B cell (primary cell): Measurements from ENCODE around the gene RTL1. TPM values are rescaled to one million over a fixed set of nuclear protein-coding genes. Genes with fewer than 3 reads are reported as not detected.

Source experiments
- ATAC-seq: fragments of 200-7000 bp; cut with Tn5 transposase; one replicate; pipeline ENCODE4 v1.10.0; 2021; ENCODE audit warnings: low read depth, mild to moderate bottlenecking, moderate number of reproducible peaks, moderate library complexity
- CTCF ChIA-PET: fragments of 350-600 bp; sonication (Branson Sonifier 250); formaldehyde crosslinking; loops from one replicate; lab custom pipeline; 2021; ENCODE audit warnings: antibody characterized with exemption, inconsistent platforms; lab: Charles Lee
- POLR2A ChIA-PET: fragments of 350-600 bp; sonication (Branson Sonifier 250); formaldehyde crosslinking; loops from one replicate; lab custom pipeline; 2021; ENCODE audit warnings: antibody characterized with exemption; lab: Charles Lee
- DNase-seq: peaks from one replicate; pipeline ENCODE4 v3.0.0; 2013
- H2AFZ ChIP-seq: 2 replicates; pipeline ENCODE4 v1.6.1; 2012; ENCODE audit warnings: mild to moderate bottlenecking, low read depth, low read length; ENCODE audit not compliant: insufficient read depth, poor library complexity, severe bottlenecking
- H3K27ac ChIP-seq, 2 donors: 1 replicate in 1 of 2; 2 replicates in 1 of 2; pipeline ENCODE4 v1.5.1; 2012 to 2013; ENCODE audit warnings: low read length in 2 of 2, mild to moderate bottlenecking in 2 of 2, moderate library complexity in 1 of 2
- H3K27me3 ChIP-seq, 4 experiments: fragments of 200-600 bp in 1 of 4; sonication (generic) in 1 of 4; replicated peaks in 1 of 4; 1 replicate in 2 of 4; 2 replicates in 2 of 4; pipeline versions ENCODE4 v1.6.1 to v1.7.0; 2013 to 2016; ENCODE audit warnings: low read length in 3 of 4, mild to moderate bottlenecking in 2 of 4, mixed read lengths in 1 of 4, moderate library complexity in 1 of 4; ENCODE audit not compliant: insufficient read depth in 4 of 4, control insufficient read depth in 3 of 4; ENCODE audit errors: control extremely low read depth in 1 of 4
- H3K36me3 ChIP-seq, 2 experiments: replicated peaks in 1 of 2; 1 replicate in 1 of 2; 2 replicates in 1 of 2; pipeline versions ENCODE4 v1.6.1 to v1.7.1; 2013; ENCODE audit warnings: low read length in 1 of 2; ENCODE audit not compliant: insufficient read depth in 2 of 2, control insufficient read depth in 1 of 2; ENCODE audit errors: control extremely low read depth in 1 of 2, extremely low read depth in 1 of 2
- H3K4me1 ChIP-seq, 2 donors: fragments of 200-600 bp in 1 of 2; sonication (generic) in 1 of 2; 1 replicate in 1 of 2; 2 replicates in 1 of 2; pipeline versions ENCODE4 v1.5.1 to v1.6.1; 2013 to 2017; ENCODE audit warnings: low read length in 2 of 2; ENCODE audit not compliant: control insufficient read depth in 2 of 2, insufficient read depth in 2 of 2
- H3K4me2 ChIP-seq: replicated peaks from 2 replicates; pipeline ENCODE3; 2012; ENCODE audit warnings: mild to moderate bottlenecking, low read depth, low read length; ENCODE audit not compliant: poor library complexity, severe bottlenecking
- H3K4me3 ChIP-seq, 5 experiments: fragments of 200-600 bp in 1 of 5; sonication (generic) in 1 of 5; 1 replicate in 3 of 5; 2 replicates in 2 of 5; pipeline versions ENCODE4 v1.5.1 to v1.7.0; 2011 to 2016; ENCODE audit warnings: low read length in 4 of 5, mild to moderate bottlenecking in 4 of 5, low read depth in 2 of 5, control low read depth in 1 of 5, moderate library complexity in 1 of 5; ENCODE audit not compliant: insufficient read depth in 1 of 5; ENCODE audit errors: control extremely low read depth in 1 of 5, extremely low read depth in 1 of 5
- H3K79me2 ChIP-seq: fragments of 200-600 bp; sonication (generic); one replicate; pipeline ENCODE4 v1.6.0; 2016; ENCODE audit warnings: low read length; ENCODE audit not compliant: control insufficient read depth, insufficient read depth
- H3K9ac ChIP-seq: fragments of 200-600 bp; sonication (generic); 2 replicates; pipeline ENCODE4 v1.6.1; 2017; ENCODE audit warnings: mild to moderate bottlenecking, low read length, moderate library complexity
- H3K9me3 ChIP-seq, 3 donors: one replicate each; pipeline versions ENCODE4 v1.6.1 to v1.7.1; 2013; ENCODE audit warnings: low read length in 2 of 3; ENCODE audit not compliant: control insufficient read depth in 2 of 3, insufficient read depth in 1 of 3; ENCODE audit errors: control extremely low read depth in 1 of 3
- H4K20me1 ChIP-seq: 2 replicates; pipeline ENCODE4 v1.6.0; 2012; ENCODE audit warnings: mild to moderate bottlenecking, low read length; ENCODE audit not compliant: insufficient read depth, control insufficient read depth, poor library complexity, severe bottlenecking
- H3K27ac Mint-ChIP-seq: one replicate; pipeline ENCODE4 v1.8.0; 2021; ENCODE audit warnings: mixed read lengths
- H3K27me3 Mint-ChIP-seq: one replicate; pipeline ENCODE4 v1.8.0; 2021; ENCODE audit warnings: mixed read lengths
- H3K4me1 Mint-ChIP-seq: one replicate; pipeline ENCODE4 v1.8.0; 2021; ENCODE audit warnings: mixed read lengths
- H3K4me3 Mint-ChIP-seq: one replicate; pipeline ENCODE4 v1.8.0; 2021; ENCODE audit warnings: mixed read lengths
- H3K9me3 Mint-ChIP-seq: one replicate; pipeline ENCODE4 v1.8.0; 2022; ENCODE audit warnings: mixed read lengths; ENCODE audit not compliant: insufficient read depth
- EZH2 ChIP-seq: IDR thresholded peaks from 2 replicates; pipeline ENCODE4 v1.6.1; 2012; ENCODE audit warnings: borderline replicate concordance, low read depth, mild to moderate bottlenecking, moderate library complexity, low read length; ENCODE audit not compliant: insufficient read depth, poor library complexity, severe bottlenecking
- WGBS: methylation state at CpG from one replicate; pipeline ENCODE4 v1.1.5; 2013; ENCODE audit warnings: missing lambda C conversion rate; ENCODE audit not compliant: insufficient coverage; 5-methylcytosine and 5-hydroxymethylcytosine counted together
- intact Hi-C: fragments of 100-400 bp; cut with micrococcal nuclease; formaldehyde crosslinking; loops from one replicate; pipeline ENCODE4 v1.10.0; 2022
- polyA plus RNA-seq: library from polyadenylated mRNA; depleted of rRNA; stranded (reverse); fragments of >200 nt; gene quantifications from 2 replicates; pipeline ENCODE4 v1.2.3, GENCODE V29; 2012
- total RNA-seq, 2 donors: library from RNA; stranded (reverse); fragments of 120-200 nt in 1 of 2; gene quantifications; 1 replicate in 1 of 2; 2 replicates in 1 of 2; pipeline versions ENCODE4 v1.2.3 to v1.2.4, GENCODE V29; 2013 to 2022
- TF ChIP-seq, protein P1 (sequence below): fragments of 200-600 bp; IDR thresholded peaks from one replicate; pipeline ENCODE4 v1.8.0; 2022; ENCODE audit warnings: antibody characterized with exemption, mild to moderate bottlenecking

RTL1 gene
- total and polyA plus RNA-seq, 2 donors (not counting 1 experiment from before 2014, with no cell fraction given), result not detected

GRCh38 chr14:100909439-100909838 is 5.9 kb upstream of the RTL1 start:
- TF ChIP-seq, protein P1, sequence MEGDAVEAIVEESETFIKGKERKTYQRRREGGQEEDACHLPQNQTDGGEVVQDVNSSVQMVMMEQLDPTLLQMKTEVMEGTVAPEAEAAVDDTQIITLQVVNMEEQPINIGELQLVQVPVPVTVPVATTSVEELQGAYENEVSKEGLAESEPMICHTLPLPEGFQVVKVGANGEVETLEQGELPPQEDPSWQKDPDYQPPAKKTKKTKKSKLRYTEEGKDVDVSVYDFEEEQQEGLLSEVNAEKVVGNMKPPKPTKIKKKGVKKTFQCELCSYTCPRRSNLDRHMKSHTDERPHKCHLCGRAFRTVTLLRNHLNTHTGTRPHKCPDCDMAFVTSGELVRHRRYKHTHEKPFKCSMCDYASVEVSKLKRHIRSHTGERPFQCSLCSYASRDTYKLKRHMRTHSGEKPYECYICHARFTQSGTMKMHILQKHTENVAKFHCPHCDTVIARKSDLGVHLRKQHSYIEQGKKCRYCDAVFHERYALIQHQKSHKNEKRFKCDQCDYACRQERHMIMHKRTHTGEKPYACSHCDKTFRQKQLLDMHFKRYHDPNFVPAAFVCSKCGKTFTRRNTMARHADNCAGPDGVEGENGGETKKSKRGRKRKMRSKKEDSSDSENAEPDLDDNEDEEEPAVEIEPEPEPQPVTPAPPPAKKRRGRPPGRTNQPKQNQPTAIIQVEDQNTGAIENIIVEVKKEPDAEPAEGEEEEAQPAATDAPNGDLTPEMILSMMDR, result no peak
- no peak for TF ChIP-seq EZH2
- no peaks in the 10 kb centered on the region for H3K9me3 Mint-ChIP-seq
- ChIA-PET POLR2A (no interaction called here), CTCF (no interaction called here)
- Histone ChIP-seq H4K20me1 (no peaks in the 10 kb centered on the region), H3K4me3 (no peak overlapping the region), H3K9me3 (peaks cover 0 to 3% (median 0%) of the 10 kb centered on the region in 3 donors), H2AFZ (no peak overlapping the region), H3K4me1 (no peaks in the 10 kb centered on the region), H3K79me2 (no peaks in the 10 kb centered on the region), H3K27me3 (no peaks in the 10 kb centered on the region), H3K36me3 (no peaks in the 10 kb centered on the region), H3K27ac (no peak overlapping the region), H3K4me2 (no peak overlapping the region), H3K9ac (no peak overlapping the region)
- no peak overlapping the region for H3K4me3 Mint-ChIP-seq
- no peak overlapping the region for H3K27ac Mint-ChIP-seq
- no peak for ATAC-seq
- peaks cover 10% of the 10 kb centered on the region for H3K27me3 Mint-ChIP-seq
- DNase-seq, result no peak
- no peaks in the 10 kb centered on the region for H3K4me1 Mint-ChIP-seq
- intact Hi-C loops, result no loop called here
- WGBS, result 90% methylated on average over 5 of the region's 9 CpGs

GRCh38 chr14:100907240-100907639 is 3.7 kb upstream of the RTL1 start:
- Histone ChIP-seq H3K9ac (no peak overlapping the region), H3K9me3 (peaks cover 0 to 11% (median 0%) of the 10 kb centered on the region in 3 donors), H4K20me1 (no peaks in the 10 kb centered on the region), H3K4me3 (no peak overlapping the region), H3K27me3 (peaks cover 0 to 6% (median 1%) of the 10 kb centered on the region in 4 experiments), H2AFZ (no peak overlapping the region), H3K79me2 (no peaks in the 10 kb centered on the region), H3K4me2 (no peak overlapping the region), H3K27ac (no peak overlapping the region), H3K36me3 (no peaks in the 10 kb centered on the region), H3K4me1 (no peaks in the 10 kb centered on the region)
- DNase-seq, result no peak
- no peak for ATAC-seq
- Mint-ChIP-seq H3K4me3 (no peak overlapping the region), H3K9me3 (no peaks in the 10 kb centered on the region), H3K27me3 (peaks cover 24% of the 10 kb centered on the region), H3K27ac (no peak overlapping the region), H3K4me1 (no peaks in the 10 kb centered on the region)
- 96% methylated on average over 6 of the region's 8 CpGs for WGBS
- POLR2A ChIA-PET, result no interaction called here
- TF ChIP-seq EZH2, result no peak
- TF ChIP-seq, protein P1, result no peak
- CTCF ChIA-PET, result interaction anchor here (0.7 kb wide), 1 partner anchor 365 kb away, joined by 3 read pairs; no protein-coding TSS in a partner anchor
- intact Hi-C loops, result no loop called here
